Measurements from ENCODE around the gene ASTN1.

ASTN1 gene

DNA sequence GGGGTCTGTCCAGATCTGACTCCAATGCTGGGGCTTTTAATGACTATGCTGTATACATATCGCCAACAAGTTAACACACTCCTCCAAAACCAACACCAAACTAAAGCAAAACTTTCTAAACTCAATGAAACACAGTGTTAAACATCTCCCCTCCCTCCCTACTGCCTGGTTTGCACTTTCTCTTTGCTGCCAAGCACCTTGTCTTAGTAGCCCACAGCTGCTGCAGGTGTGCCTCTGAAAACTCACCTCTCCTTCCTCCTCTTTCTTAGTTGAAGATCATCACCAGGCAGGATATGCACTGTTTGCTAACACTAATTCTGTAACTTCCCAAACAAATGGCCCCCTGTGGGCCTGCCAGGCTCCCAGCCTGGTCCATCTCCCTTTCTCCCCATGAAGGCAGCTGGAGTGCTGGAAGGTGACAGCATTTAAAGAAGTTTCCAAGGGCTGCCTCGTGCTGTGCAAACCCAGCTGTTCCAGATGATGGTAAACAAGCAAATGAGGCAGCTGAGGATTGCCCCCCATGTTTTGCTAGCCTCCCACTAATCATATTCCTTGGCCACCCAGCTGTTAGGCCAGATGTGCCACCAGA is 213.7 kb downstream of the ASTN1 start:
- no peak overlapping the region for H3K9ac ChIP-seq (ENCODE audit: low read length in 2 of 2)
- no peaks in the 10 kb centered on the region for H3K9me3 ChIP-seq (ENCODE audit: control insufficient read depth in 2 of 2, low read length in 2 of 2)
- peaks cover 5 to 13% of the 10 kb centered on the region in 2 donors for H3K27me3 ChIP-seq (ENCODE audit: control insufficient read depth in 1 of 2, insufficient read depth in 2 of 2, low read length in 2 of 2)
- H3K27ac ChIP-seq (ENCODE audit: low read length) = no peak overlapping the region
- H3K4me3 ChIP-seq (ENCODE audit: low read length in 2 of 2) = no peak overlapping the region
- no peaks in the 10 kb centered on the region for H3K4me1 ChIP-seq (ENCODE audit: control insufficient read depth, insufficient read depth, low read length)
- H3K36me3 ChIP-seq (ENCODE audit: control insufficient read depth in 2 of 2, insufficient read depth in 2 of 2, low read length in 2 of 2) = no peaks in the 10 kb centered on the region

DNA sequence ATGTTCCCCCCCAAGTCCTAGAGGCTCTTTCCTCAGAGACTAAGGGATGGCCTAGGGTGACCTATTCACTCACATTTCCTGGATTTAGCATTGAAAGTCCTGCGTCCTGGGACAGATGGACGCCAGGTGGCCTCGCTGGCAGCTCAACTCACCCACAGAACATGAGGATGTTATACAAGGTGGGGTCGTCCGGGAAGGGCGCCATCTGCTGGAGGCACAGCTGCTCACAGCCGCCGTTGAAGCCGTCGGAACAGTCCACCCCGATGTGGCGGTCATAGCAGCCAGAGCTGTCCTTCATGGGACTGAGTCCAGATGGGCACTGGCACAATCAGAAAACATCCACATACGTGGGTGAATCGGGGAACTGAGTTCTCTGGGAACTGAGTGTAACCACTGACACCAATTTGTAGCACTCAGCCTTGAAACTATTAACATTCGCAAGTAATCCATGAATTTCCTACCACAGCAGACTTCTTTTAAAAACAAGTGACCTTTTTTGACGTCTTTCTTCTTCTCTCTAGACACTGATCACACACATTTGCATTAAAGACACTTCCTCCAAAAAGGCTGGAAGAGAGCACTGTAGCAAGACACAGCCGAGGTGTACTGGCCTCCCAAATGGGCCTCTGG is 215.4 kb downstream of the ASTN1 start:
- H3K4me1 ChIP-seq (ENCODE audit: control insufficient read depth, insufficient read depth, low read length) = no peaks in the 10 kb centered on the region
- no peaks in the 10 kb centered on the region for H3K36me3 ChIP-seq (ENCODE audit: control insufficient read depth in 2 of 2, insufficient read depth in 2 of 2, low read length in 2 of 2)
- no peak overlapping the region for H3K9ac ChIP-seq (ENCODE audit: low read length in 2 of 2)
- H3K27ac ChIP-seq (ENCODE audit: low read length) = no peak overlapping the region
- no peaks in the 10 kb centered on the region for H3K9me3 ChIP-seq (ENCODE audit: control insufficient read depth in 2 of 2, low read length in 2 of 2)
- no peak overlapping the region for H3K4me3 ChIP-seq (ENCODE audit: low read length in 2 of 2)
- peaks cover 5 to 10% of the 10 kb centered on the region in 2 donors for H3K27me3 ChIP-seq (ENCODE audit: control insufficient read depth in 1 of 2, insufficient read depth in 2 of 2, low read length in 2 of 2)

DNA sequence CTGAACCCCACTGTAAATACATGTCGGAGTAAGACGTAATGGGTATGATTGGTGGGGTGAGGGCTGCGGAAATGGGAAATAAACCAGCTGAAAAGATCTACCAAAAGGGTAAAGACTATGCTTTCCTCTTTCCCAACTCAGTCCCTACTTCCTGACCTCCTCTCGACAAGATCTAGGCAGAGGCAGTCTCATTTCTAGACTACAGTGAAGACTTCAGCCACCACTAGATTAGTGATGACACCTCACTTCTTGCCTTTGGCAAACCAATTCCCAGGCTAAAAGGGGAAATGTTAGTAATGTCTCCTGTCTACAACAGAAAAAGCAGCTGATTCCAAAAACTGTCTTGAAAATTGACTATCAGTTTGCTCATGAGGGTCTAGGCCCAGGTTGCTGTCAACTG is 219.9 kb downstream of the ASTN1 start:
- no peak overlapping the region for H3K4me3 ChIP-seq (ENCODE audit: low read length in 2 of 2)
- H3K27ac ChIP-seq (ENCODE audit: low read length) = no peak overlapping the region
- H3K27me3 ChIP-seq (ENCODE audit: control insufficient read depth in 1 of 2, insufficient read depth in 2 of 2, low read length in 2 of 2) = peaks cover 5 to 8% of the 10 kb centered on the region in 2 donors
- no peaks in the 10 kb centered on the region for H3K9me3 ChIP-seq (ENCODE audit: control insufficient read depth in 2 of 2, low read length in 2 of 2)
- H3K36me3 ChIP-seq (ENCODE audit: control insufficient read depth in 2 of 2, insufficient read depth in 2 of 2, low read length in 2 of 2) = no peaks in the 10 kb centered on the region
- no peak overlapping the region for H3K9ac ChIP-seq (ENCODE audit: low read length in 2 of 2)
- no peaks in the 10 kb centered on the region for H3K4me1 ChIP-seq (ENCODE audit: control insufficient read depth, insufficient read depth, low read length)

DNA sequence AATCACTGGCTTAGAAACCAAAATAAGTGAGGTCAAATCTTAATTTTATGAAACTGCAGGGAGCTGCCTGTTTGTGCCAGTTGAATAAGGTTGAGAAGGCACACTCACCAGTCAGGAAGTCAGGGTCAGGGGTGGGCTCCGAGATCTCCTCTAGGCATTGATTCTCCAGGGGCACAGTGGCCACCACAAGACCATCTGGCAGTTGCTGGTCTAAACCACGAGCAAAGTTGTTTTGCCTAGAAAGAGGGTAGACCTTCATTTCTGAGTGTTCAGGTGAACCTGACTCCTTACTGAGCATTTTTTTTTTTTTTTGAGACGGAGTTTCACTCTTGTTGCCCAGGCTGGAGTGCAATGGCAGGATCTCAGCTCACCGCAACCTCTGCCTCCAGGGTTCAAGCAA is 220.7 kb downstream of the ASTN1 start:
- no peaks in the 10 kb centered on the region for H3K36me3 ChIP-seq (ENCODE audit: control insufficient read depth in 2 of 2, insufficient read depth in 2 of 2, low read length in 2 of 2)
- no peaks in the 10 kb centered on the region for H3K9me3 ChIP-seq (ENCODE audit: control insufficient read depth in 2 of 2, low read length in 2 of 2)
- no peak overlapping the region for H3K4me3 ChIP-seq (ENCODE audit: low read length in 2 of 2)
- H3K9ac ChIP-seq (ENCODE audit: low read length in 2 of 2) = no peak overlapping the region
- H3K4me1 ChIP-seq (ENCODE audit: control insufficient read depth, insufficient read depth, low read length) = no peaks in the 10 kb centered on the region
- H3K27me3 ChIP-seq (ENCODE audit: control insufficient read depth in 1 of 2, insufficient read depth in 2 of 2, low read length in 2 of 2) = peaks cover under 1% of the 10 kb centered on the region in 2 donors
- H3K27ac ChIP-seq (ENCODE audit: low read length) = no peak overlapping the region

DNA sequence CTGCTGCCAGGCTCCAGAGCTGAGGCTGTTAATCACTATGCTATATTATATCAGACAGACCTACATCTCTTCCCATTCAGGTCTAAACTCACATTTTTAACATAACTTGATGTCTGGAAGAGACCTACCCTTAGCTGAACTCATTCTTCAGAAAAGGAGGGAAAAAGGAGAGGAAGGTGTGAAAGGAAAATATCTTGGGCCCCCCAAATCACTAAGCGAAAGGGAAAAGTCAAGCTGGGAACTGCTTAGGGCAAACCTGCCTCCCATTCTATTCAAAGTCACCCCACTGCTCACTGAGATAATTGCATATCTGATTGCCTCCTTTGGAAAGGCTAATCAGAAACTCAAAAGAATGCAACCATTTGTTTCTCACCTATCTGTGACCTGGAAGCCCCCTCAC is 222.2 kb downstream of the ASTN1 start:
- Histone ChIP-seq H3K9me3 (ENCODE audit: control insufficient read depth in 2 of 2, low read length in 2 of 2) (no peaks in the 10 kb centered on the region), H3K4me3 (ENCODE audit: low read length in 2 of 2) (no peak overlapping the region), H3K27me3 (ENCODE audit: control insufficient read depth in 1 of 2, insufficient read depth in 2 of 2, low read length in 2 of 2) (no peaks in the 10 kb centered on the region), H3K4me1 (ENCODE audit: control insufficient read depth, insufficient read depth, low read length) (no peaks in the 10 kb centered on the region), H3K36me3 (ENCODE audit: control insufficient read depth in 2 of 2, insufficient read depth in 2 of 2, low read length in 2 of 2) (no peaks in the 10 kb centered on the region), H3K27ac (ENCODE audit: low read length) (no peak overlapping the region), H3K9ac (ENCODE audit: low read length in 2 of 2) (no peak overlapping the region)

DNA sequence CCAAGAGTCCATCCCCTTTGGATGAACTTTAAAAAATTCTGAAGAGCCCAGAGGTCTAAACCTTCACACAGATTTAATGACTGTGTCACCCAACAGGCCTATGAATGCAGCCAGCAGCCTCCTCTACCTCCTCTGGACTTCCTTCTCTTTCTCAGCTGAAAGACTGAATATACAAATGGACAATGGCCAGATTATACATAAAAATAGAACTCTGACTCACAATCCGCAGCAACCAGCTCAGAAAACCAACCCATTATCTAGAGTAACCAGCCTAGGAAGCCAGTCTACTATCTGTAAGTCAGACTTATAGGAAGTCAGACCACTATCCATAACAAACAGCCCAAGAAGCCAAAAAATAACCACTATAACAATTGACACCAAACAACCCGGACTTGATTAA is 224.5 kb downstream of the ASTN1 start:
- Histone ChIP-seq H3K36me3 (ENCODE audit: control insufficient read depth in 2 of 2, insufficient read depth in 2 of 2, low read length in 2 of 2) (no peaks in the 10 kb centered on the region), H3K27ac (ENCODE audit: low read length) (no peak overlapping the region), H3K4me1 (ENCODE audit: control insufficient read depth, insufficient read depth, low read length) (no peaks in the 10 kb centered on the region), H3K27me3 (ENCODE audit: control insufficient read depth in 1 of 2, insufficient read depth in 2 of 2, low read length in 2 of 2) (no peaks in the 10 kb centered on the region), H3K4me3 (ENCODE audit: low read length in 2 of 2) (no peak overlapping the region), H3K9me3 (ENCODE audit: control insufficient read depth in 2 of 2, low read length in 2 of 2) (no peaks in the 10 kb centered on the region), H3K9ac (ENCODE audit: low read length in 2 of 2) (no peak overlapping the region)

DNA sequence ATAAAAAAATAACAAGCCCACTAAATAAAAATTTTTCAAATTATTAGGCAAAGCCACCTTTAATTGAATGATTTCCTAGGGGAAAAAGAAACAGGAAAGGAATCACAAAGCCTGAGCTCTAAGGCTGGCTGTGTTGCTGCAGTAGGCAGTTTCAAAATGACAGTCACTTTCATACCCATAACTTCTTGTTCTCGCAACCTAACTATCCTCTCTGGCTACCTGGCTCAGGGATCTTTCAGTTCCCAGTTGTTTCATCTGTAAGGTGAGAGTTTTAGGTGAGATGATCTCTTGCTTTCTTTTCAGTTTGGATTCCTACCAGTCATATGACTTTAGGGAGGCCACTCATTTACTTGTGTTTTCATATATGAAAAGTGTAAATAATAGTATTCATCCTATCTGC is 226.1 kb downstream of the ASTN1 start:
- H3K36me3 ChIP-seq (ENCODE audit: control insufficient read depth in 2 of 2, insufficient read depth in 2 of 2, low read length in 2 of 2) = no peaks in the 10 kb centered on the region
- H3K9me3 ChIP-seq (ENCODE audit: control insufficient read depth in 2 of 2, low read length in 2 of 2) = no peaks in the 10 kb centered on the region
- no peaks in the 10 kb centered on the region for H3K4me1 ChIP-seq (ENCODE audit: control insufficient read depth, insufficient read depth, low read length)
- H3K4me3 ChIP-seq (ENCODE audit: low read length in 2 of 2) = no peak overlapping the region
- no peak overlapping the region for H3K9ac ChIP-seq (ENCODE audit: low read length in 2 of 2)
- H3K27me3 ChIP-seq (ENCODE audit: control insufficient read depth in 1 of 2, insufficient read depth in 2 of 2, low read length in 2 of 2) = no peaks in the 10 kb centered on the region
- H3K27ac ChIP-seq (ENCODE audit: low read length) = no peak overlapping the region

DNA sequence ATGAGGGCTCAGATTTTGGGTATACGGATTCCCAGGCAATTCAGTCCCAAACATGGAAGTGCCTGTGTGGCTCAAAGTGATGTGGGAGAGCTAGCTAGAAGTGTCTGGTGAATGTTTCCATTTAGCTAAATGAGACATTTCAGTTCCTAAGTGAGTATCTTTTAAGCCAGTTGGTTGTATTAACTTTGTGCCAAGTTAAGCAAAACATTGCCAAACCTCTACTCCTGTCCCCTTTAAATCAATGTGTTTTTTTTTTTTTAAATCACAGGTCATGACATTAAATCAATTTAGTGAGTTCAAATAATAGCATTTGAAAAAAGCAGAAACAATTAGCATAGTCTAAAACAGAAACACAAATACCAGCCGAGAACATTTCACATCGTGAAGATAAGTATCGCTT is 230.1 kb downstream of the ASTN1 start:
- Histone ChIP-seq H3K27me3 (ENCODE audit: control insufficient read depth in 1 of 2, insufficient read depth in 2 of 2, low read length in 2 of 2) (no peaks in the 10 kb centered on the region), H3K27ac (ENCODE audit: low read length) (no peak overlapping the region), H3K4me1 (ENCODE audit: control insufficient read depth, insufficient read depth, low read length) (no peaks in the 10 kb centered on the region), H3K36me3 (ENCODE audit: control insufficient read depth in 2 of 2, insufficient read depth in 2 of 2, low read length in 2 of 2) (no peaks in the 10 kb centered on the region), H3K9ac (ENCODE audit: low read length in 2 of 2) (no peak overlapping the region), H3K9me3 (ENCODE audit: control insufficient read depth in 2 of 2, low read length in 2 of 2) (no peaks in the 10 kb centered on the region), H3K4me3 (ENCODE audit: low read length in 2 of 2) (no peak overlapping the region)

DNA sequence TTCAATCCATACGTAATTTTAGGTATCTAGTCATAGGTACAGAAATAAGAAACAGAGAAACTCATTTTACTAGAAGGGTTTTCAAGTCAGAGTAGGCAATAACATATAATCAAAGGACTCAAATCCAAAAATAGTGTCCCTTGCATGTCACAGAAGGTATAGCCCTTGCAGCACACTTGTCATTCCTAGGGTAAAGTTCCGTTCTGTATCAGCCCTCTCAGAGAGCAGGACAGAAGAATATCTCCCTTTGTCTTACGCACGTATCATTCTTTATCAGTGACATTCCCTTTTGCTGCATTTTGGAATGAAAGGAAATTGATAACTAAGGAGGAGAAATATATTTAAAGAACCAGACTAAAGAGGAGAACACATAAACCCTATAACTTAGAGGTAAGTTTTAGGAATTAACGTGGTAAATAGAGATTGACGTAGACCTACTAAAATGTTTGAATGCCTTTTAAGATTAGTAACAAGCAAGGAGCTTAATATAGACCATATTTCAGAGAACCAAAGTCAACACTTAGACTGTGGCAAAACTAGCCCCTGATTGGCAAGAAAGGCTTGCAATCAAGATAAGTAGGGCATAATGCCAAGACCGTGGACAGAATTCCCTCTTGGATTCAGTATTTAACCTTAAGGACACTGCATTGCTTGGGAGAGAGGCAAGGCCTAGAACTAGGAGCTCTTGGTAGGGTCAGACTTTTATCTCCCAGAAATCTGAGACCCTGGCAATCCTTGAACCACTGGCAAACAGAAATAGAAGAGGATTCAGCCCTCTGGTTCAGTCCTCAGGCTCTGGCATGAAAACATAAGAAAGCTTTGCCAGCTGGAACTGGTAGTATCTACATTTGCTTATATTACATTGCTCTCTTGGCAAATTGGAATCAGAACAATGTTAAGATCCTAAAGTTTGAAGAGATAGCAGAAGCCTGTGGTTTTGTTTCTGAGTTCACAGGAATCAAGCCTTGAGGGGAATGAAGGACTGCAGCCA is 232.1 kb downstream of the ASTN1 start:
- Histone ChIP-seq H3K27me3 (ENCODE audit: control insufficient read depth in 1 of 2, insufficient read depth in 2 of 2, low read length in 2 of 2) (no peaks in the 10 kb centered on the region), H3K9me3 (ENCODE audit: control insufficient read depth in 2 of 2, low read length in 2 of 2) (no peaks in the 10 kb centered on the region), H3K4me3 (ENCODE audit: low read length in 2 of 2) (no peak overlapping the region), H3K4me1 (ENCODE audit: control insufficient read depth, insufficient read depth, low read length) (no peaks in the 10 kb centered on the region), H3K27ac (ENCODE audit: low read length) (no peak overlapping the region), H3K9ac (ENCODE audit: low read length in 2 of 2) (no peak overlapping the region), H3K36me3 (ENCODE audit: control insufficient read depth in 2 of 2, insufficient read depth in 2 of 2, low read length in 2 of 2) (no peaks in the 10 kb centered on the region)

DNA sequence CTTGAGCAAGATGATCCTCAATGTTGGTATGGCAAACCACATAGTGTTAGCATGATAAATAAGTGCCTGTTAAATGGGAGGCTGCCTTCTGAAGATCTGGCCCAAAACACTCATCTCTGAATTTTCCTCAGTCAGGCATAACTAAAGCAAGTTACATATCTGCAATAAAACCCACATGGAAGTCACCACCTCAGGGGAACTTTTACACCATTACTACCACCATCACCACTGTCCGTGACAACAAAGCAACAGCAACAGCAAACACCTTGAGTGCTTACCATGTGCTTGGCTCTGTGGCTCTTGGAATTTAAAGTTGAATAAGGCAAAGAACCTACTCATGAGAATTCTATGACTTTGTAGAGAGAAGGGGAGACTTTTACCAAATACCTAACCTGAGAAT is 233.0 kb downstream of the ASTN1 start:
- no peaks in the 10 kb centered on the region for H3K9me3 ChIP-seq (ENCODE audit: control insufficient read depth in 2 of 2, low read length in 2 of 2)
- no peak overlapping the region for H3K4me3 ChIP-seq (ENCODE audit: low read length in 2 of 2)
- no peaks in the 10 kb centered on the region for H3K27me3 ChIP-seq (ENCODE audit: control insufficient read depth in 1 of 2, insufficient read depth in 2 of 2, low read length in 2 of 2)
- no peaks in the 10 kb centered on the region for H3K36me3 ChIP-seq (ENCODE audit: control insufficient read depth in 2 of 2, insufficient read depth in 2 of 2, low read length in 2 of 2)
- no peaks in the 10 kb centered on the region for H3K4me1 ChIP-seq (ENCODE audit: control insufficient read depth, insufficient read depth, low read length)
- no peak overlapping the region for H3K9ac ChIP-seq (ENCODE audit: low read length in 2 of 2)
- no peak overlapping the region for H3K27ac ChIP-seq (ENCODE audit: low read length)
